Progenitor cell of endocrine pancreas (in vitro differentiated cells): Measurements from ENCODE around the gene MANEA. TPM values are rescaled to one million over a fixed set of nuclear protein-coding genes. Genes with fewer than 3 reads are reported as not detected.

Experiments
- DNase-seq: peaks from one replicate; pipeline ENCODE4 v3.0.0; 2021; ENCODE audit warnings: low spot score; ENCODE audit not compliant: unreplicated experiment
- H3K27ac Mint-ChIP-seq: 2 replicates; pipeline ENCODE4 v1.8.0; 2021; ENCODE audit warnings: mild to moderate bottlenecking, moderate library complexity, mixed read lengths
- H3K27me3 Mint-ChIP-seq: 2 replicates; pipeline ENCODE4 v1.8.0; 2021; ENCODE audit warnings: mixed read lengths
- H3K36me3 Mint-ChIP-seq: 2 replicates; pipeline ENCODE4 v1.8.0; 2022; ENCODE audit warnings: mixed read lengths; ENCODE audit not compliant: insufficient read depth
- H3K4me1 Mint-ChIP-seq: 2 replicates; pipeline ENCODE4 v1.8.0; 2021; ENCODE audit warnings: low read depth, mixed read lengths
- H3K4me3 Mint-ChIP-seq: 2 replicates; pipeline ENCODE4 v1.8.0; 2021; ENCODE audit warnings: low read depth, mild to moderate bottlenecking, moderate library complexity, mixed read lengths
- H3K9me3 Mint-ChIP-seq: 2 replicates; pipeline ENCODE4 v1.8.0; 2021; ENCODE audit warnings: low read depth, mixed read lengths
- CTCF ChIP-seq: fragments of 200-600 bp; sonication (generic); IDR thresholded peaks from one replicate; pipeline ENCODE4 v1.5.0; 2021; ENCODE audit warnings: antibody characterized with exemption, mild to moderate bottlenecking; ENCODE audit not compliant: unreplicated experiment
- total RNA-seq: library from RNA; stranded (reverse); gene quantifications from 2 replicates; pipeline ENCODE4 v1.2.1, GENCODE V29; 2021

Gene MANEA
- total RNA-seq, 1 donor from 2014 or later = 10.8 TPM

DNA sequence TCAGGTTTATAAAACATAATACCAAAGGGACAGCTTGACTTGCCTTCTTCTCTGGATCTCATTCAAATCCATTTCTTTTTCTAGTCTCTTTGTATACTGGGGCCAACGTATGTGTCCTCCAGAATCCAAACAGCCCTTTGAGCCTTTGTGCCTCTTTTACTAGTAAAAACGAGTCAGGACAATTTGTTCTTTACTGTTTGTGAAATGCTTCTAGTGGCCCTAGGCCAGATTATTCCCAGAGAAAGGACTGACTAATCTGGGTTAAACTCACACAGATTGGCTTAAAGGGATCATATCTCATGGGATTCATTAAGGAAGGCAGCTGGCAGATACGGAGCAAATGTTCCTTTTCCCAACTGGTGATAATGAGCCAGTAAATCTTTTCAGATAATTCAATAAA lies 32.1 kb upstream of the MANEA start:
- H3K4me3 Mint-ChIP-seq = no peak overlapping the region
- no peak overlapping the region for H3K27ac Mint-ChIP-seq
- TF ChIP-seq CTCF = no peak

DNA sequence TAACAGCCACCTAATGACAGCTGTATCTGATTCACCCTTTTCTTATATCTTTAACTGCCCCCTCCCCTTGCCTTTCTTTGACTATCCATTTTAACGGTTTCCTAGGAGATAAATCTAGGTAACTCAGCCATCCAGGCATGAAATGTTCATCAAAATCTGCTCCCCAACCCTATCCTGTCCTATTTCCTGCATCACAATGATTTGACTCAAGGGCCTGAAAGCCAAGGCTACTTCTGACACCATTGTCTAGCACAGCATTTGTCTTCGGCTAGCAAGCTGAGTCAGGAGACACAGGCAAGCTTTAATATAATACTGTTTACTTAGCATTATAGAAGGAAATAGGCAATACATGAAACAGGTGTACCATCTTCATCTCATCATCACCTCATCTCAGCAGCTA lies 31.6 kb upstream of the MANEA start:
- Mint-ChIP-seq H3K27me3 (no peaks in the 10 kb centered on the region), H3K27ac (no peak overlapping the region), H3K4me1 (no peaks in the 10 kb centered on the region), H3K9me3 (no peaks in the 10 kb centered on the region), H3K4me3 (no peak overlapping the region), H3K36me3 (no peaks in the 10 kb centered on the region)
- no peak for DNase-seq
- no peak for TF ChIP-seq CTCF

More for the DNA sequence above, 32.1 kb upstream of the MANEA start:
- no peaks in the 10 kb centered on the region for H3K9me3 Mint-ChIP-seq
- H3K4me1 Mint-ChIP-seq = no peaks in the 10 kb centered on the region
- no peaks in the 10 kb centered on the region for H3K36me3 Mint-ChIP-seq
- no peaks in the 10 kb centered on the region for H3K27me3 Mint-ChIP-seq
- no peak for DNase-seq

GRCh38 chr6:95546148-95546547 lies 31.2 kb upstream of the MANEA start:
- Mint-ChIP-seq H3K9me3 (no peaks in the 10 kb centered on the region), H3K27ac (no peak overlapping the region), H3K4me1 (no peaks in the 10 kb centered on the region), H3K36me3 (no peaks in the 10 kb centered on the region), H3K4me3 (no peak overlapping the region), H3K27me3 (no peaks in the 10 kb centered on the region)
- no peak for TF ChIP-seq CTCF
- no peak for DNase-seq

- no peaks in the 10 kb centered on the region for H3K36me3 Mint-ChIP-seq
- no peaks in the 10 kb centered on the region for H3K27me3 Mint-ChIP-seq
- TF ChIP-seq CTCF = no peak
- no peaks in the 10 kb centered on the region for H3K4me1 Mint-ChIP-seq
- no peak overlapping the region for H3K27ac Mint-ChIP-seq
- no peak overlapping the region for H3K4me3 Mint-ChIP-seq
- DNase-seq = no peak
- no peaks in the 10 kb centered on the region for H3K9me3 Mint-ChIP-seq
Measured at GRCh38 chr6:95547043-95547442, 30.3 kb upstream of the MANEA start.

GRCh38 chr6:95548188-95548786 lies 29.0 kb upstream of the MANEA start:
- no peak overlapping the region for H3K4me3 Mint-ChIP-seq
- H3K27ac Mint-ChIP-seq = no peak overlapping the region
- no peaks in the 10 kb centered on the region for H3K27me3 Mint-ChIP-seq
- H3K4me1 Mint-ChIP-seq = no peaks in the 10 kb centered on the region
- H3K9me3 Mint-ChIP-seq = no peaks in the 10 kb centered on the region
- DNase-seq = no peak
- no peaks in the 10 kb centered on the region for H3K36me3 Mint-ChIP-seq
- no peak for TF ChIP-seq CTCF
